Measurements from ENCODE around the gene EME2.
"Not testable (repeated sequence)": the region's sequence is repeated elsewhere in the genome, so short reads cannot be mapped to it uniquely, and the experiment has no call there.

EME2 gene

GRCh38 chr16:1794221-1794871, 21.7 kb downstream of the EME2 start:
- H3K4me3 ChIP-seq (ENCODE audit: low read depth, low read length): no peak overlapping the region
- no peak for TF ChIP-seq CTCF (IDR thresholded peaks at IDR 0.05; ENCODE audit: low read depth, low read length)
- DNase-seq: no peak
- H3K36me3 ChIP-seq: peaks cover 20% of the 10 kb centered on the region
- H3K4me1 ChIP-seq: no peaks in the 10 kb centered on the region
- peaks cover 6% of the 10 kb centered on the region for H3K9me3 ChIP-seq
- no peaks in the 10 kb centered on the region for H3K27me3 ChIP-seq

GRCh38 chr16:1794908-1795666, 22.5 kb downstream of the EME2 start:
- Histone ChIP-seq H3K27me3 (no peaks in the 10 kb centered on the region), H3K36me3 (peaks cover 13% of the 10 kb centered on the region), H3K4me1 (no peaks in the 10 kb centered on the region), H3K9me3 (peaks cover 6% of the 10 kb centered on the region), H3K4me3 (ENCODE audit: low read depth, low read length) (no peak overlapping the region)
- no peak for DNase-seq
- no peak for TF ChIP-seq CTCF (IDR thresholded peaks at IDR 0.05; ENCODE audit: low read depth, low read length)

GRCh38 chr16:1799263-1799662, 26.7 kb downstream of the EME2 start:
- not testable (repeated sequence) for H3K4me1 ChIP-seq; H3K36me3 ChIP-seq; DNase-seq; H3K27me3 ChIP-seq; H3K4me3 ChIP-seq (ENCODE audit: low read depth, low read length); H3K9me3 ChIP-seq

GRCh38 chr16:1800701-1801100, 28.1 kb downstream of the EME2 start:
- peaks cover 6% of the 10 kb centered on the region for H3K9me3 ChIP-seq
- TF ChIP-seq CTCF (IDR thresholded peaks at IDR 0.05; ENCODE audit: low read depth, low read length): no peak
- no peak for DNase-seq
- no peaks in the 10 kb centered on the region for H3K36me3 ChIP-seq
- H3K4me3 ChIP-seq (ENCODE audit: low read depth, low read length): no peak overlapping the region
- no peaks in the 10 kb centered on the region for H3K4me1 ChIP-seq
- no peaks in the 10 kb centered on the region for H3K27me3 ChIP-seq

GRCh38 chr16:1807626-1808025, 35.0 kb downstream of the EME2 start:
- Histone ChIP-seq H3K9me3 (no peaks in the 10 kb centered on the region), H3K27me3 (no peaks in the 10 kb centered on the region), H3K4me1 (no peaks in the 10 kb centered on the region), H3K4me3 (ENCODE audit: low read depth, low read length) (no peak overlapping the region), H3K36me3 (peaks cover 11% of the 10 kb centered on the region; the same call in 1 of the 2 replicates)
- no peak for TF ChIP-seq CTCF (IDR thresholded peaks at IDR 0.05; ENCODE audit: low read depth, low read length)
- DNase-seq: no peak

- no peak overlapping the region for H3K4me3 ChIP-seq (ENCODE audit: low read depth, low read length)
- no peak for TF ChIP-seq CTCF (IDR thresholded peaks at IDR 0.05; ENCODE audit: low read depth, low read length)
- H3K27me3 ChIP-seq: no peaks in the 10 kb centered on the region
- no peaks in the 10 kb centered on the region for H3K4me1 ChIP-seq
- DNase-seq: no peak
- no peaks in the 10 kb centered on the region for H3K9me3 ChIP-seq
- peaks cover 11% of the 10 kb centered on the region; the same call in 1 of the 2 replicates for H3K36me3 ChIP-seq
Observed at GRCh38 chr16:1808691-1809090, 36.1 kb downstream of the EME2 start.
